Activated naive CD8-positive, alpha-beta T cell treated with anti-CD3 and anti-CD28 coated beads, Interleukin-2, amount 50 U/mL, for 24 hours (primary cell): ENCODE results near the gene NDFIP2.

Experiments used
- ATAC-seq: fragments of 150-1000 bp; cut with Tn5 transposase; one replicate; pipeline ENCODE4 v1.10.0; 2021
- DNase-seq: peaks from one replicate; pipeline ENCODE4 v3.0.0; 2021
- H3K27ac Mint-ChIP-seq: one replicate; pipeline ENCODE4 v1.8.0; 2021; ENCODE audit warnings: mild to moderate bottlenecking, mixed read lengths
- H3K27me3 Mint-ChIP-seq: one replicate; pipeline ENCODE4 v1.8.0; 2021; ENCODE audit warnings: mixed read lengths
- H3K36me3 Mint-ChIP-seq: one replicate; pipeline ENCODE4 v1.8.0; 2021; ENCODE audit warnings: low read depth, mixed read lengths
- H3K4me1 Mint-ChIP-seq: one replicate; pipeline ENCODE4 v1.8.0; 2021; ENCODE audit warnings: mixed read lengths
- H3K4me3 Mint-ChIP-seq: one replicate; pipeline ENCODE4 v1.8.0; 2021; ENCODE audit warnings: mild to moderate bottlenecking, moderate library complexity, mixed read lengths
- H3K9me3 Mint-ChIP-seq: one replicate; pipeline ENCODE4 v1.8.0; 2021; ENCODE audit warnings: mixed read lengths

The NDFIP2 gene

GRCh38 chr13:79496188-79496587 lies 15.2 kb downstream of the NDFIP2 start:
- no peak overlapping the region for H3K4me3 Mint-ChIP-seq
- DNase-seq (no peak), ATAC-seq (no peak)
- no peaks in the 10 kb centered on the region for H3K27me3 Mint-ChIP-seq
- peaks cover 10% of the 10 kb centered on the region for H3K9me3 Mint-ChIP-seq
- H3K27ac Mint-ChIP-seq: no peak overlapping the region
- H3K4me1 Mint-ChIP-seq: peaks cover 81% of the 10 kb centered on the region
- peaks cover 25% of the 10 kb centered on the region for H3K36me3 Mint-ChIP-seq

- peaks cover 10% of the 10 kb centered on the region for H3K9me3 Mint-ChIP-seq
- no peak overlapping the region for H3K27ac Mint-ChIP-seq
- peaks cover 81% of the 10 kb centered on the region for H3K4me1 Mint-ChIP-seq
- DNase-seq: no peak
- ATAC-seq: no peak
- H3K36me3 Mint-ChIP-seq: peaks cover 24% of the 10 kb centered on the region
- no peak overlapping the region for H3K4me3 Mint-ChIP-seq
- no peaks in the 10 kb centered on the region for H3K27me3 Mint-ChIP-seq
Observed at GRCh38 chr13:79497064-79497463, 16.1 kb downstream of the NDFIP2 start.

- H3K27ac Mint-ChIP-seq: no peak overlapping the region
- no peaks in the 10 kb centered on the region for H3K27me3 Mint-ChIP-seq
Observed at GRCh38 chr13:79497852-79498251, 16.9 kb downstream of the NDFIP2 start.

GRCh38 chr13:79500829-79501228 lies 19.9 kb downstream of the NDFIP2 start:
- no peaks in the 10 kb centered on the region for H3K27me3 Mint-ChIP-seq
- peak overlapping the region; percentile 89 for H3K27ac Mint-ChIP-seq
- peaks cover 83% of the 10 kb centered on the region for H3K4me1 Mint-ChIP-seq
- H3K9me3 Mint-ChIP-seq: peaks cover 10% of the 10 kb centered on the region
- ATAC-seq (no peak), DNase-seq (no peak)
- H3K36me3 Mint-ChIP-seq: peaks cover 20% of the 10 kb centered on the region
- peak overlapping the region; percentile 47 for H3K4me3 Mint-ChIP-seq

More at GRCh38 chr13:79497852-79498251, 16.9 kb downstream of the NDFIP2 start:
- Mint-ChIP-seq H3K36me3 (peaks cover 22% of the 10 kb centered on the region), H3K4me3 (no peak overlapping the region), H3K4me1 (peaks cover 81% of the 10 kb centered on the region), H3K9me3 (peaks cover 10% of the 10 kb centered on the region)
- ATAC-seq: no peak
- no peak for DNase-seq

- ATAC-seq: peak; percentile 92
- no peaks in the 10 kb centered on the region for H3K27me3 Mint-ChIP-seq
- peak overlapping the region; percentile 47 for H3K4me3 Mint-ChIP-seq
- H3K27ac Mint-ChIP-seq: peak overlapping the region; percentile 89
- peaks cover 10% of the 10 kb centered on the region for H3K9me3 Mint-ChIP-seq
- H3K36me3 Mint-ChIP-seq: peaks cover 20% of the 10 kb centered on the region
- DNase-seq: no peak
- H3K4me1 Mint-ChIP-seq: peaks cover 86% of the 10 kb centered on the region
Observed at GRCh38 chr13:79501538-79502232, 20.7 kb downstream of the NDFIP2 start.

- H3K9me3 Mint-ChIP-seq: peaks cover 10% of the 10 kb centered on the region
- DNase-seq (no peak), ATAC-seq (no peak)
- H3K27ac Mint-ChIP-seq: peak overlapping the region; percentile 89
- H3K36me3 Mint-ChIP-seq: peaks cover 17% of the 10 kb centered on the region
- no peaks in the 10 kb centered on the region for H3K27me3 Mint-ChIP-seq
- peak overlapping the region; percentile 18 for H3K4me3 Mint-ChIP-seq
- peaks cover 81% of the 10 kb centered on the region for H3K4me1 Mint-ChIP-seq
Observed at GRCh38 chr13:79502859-79503468, 22.0 kb downstream of the NDFIP2 start.

- peaks cover 84% of the 10 kb centered on the region for H3K4me1 Mint-ChIP-seq
- peaks cover 17% of the 10 kb centered on the region for H3K36me3 Mint-ChIP-seq
Observed at GRCh38 chr13:79503473-79504017, 22.6 kb downstream of the NDFIP2 start.

GRCh38 chr13:79508224-79508961 lies 27.4 kb downstream of the NDFIP2 start:
- Mint-ChIP-seq H3K36me3 (peaks cover 11% of the 10 kb centered on the region), H3K27ac (no peak overlapping the region), H3K4me3 (no peak overlapping the region), H3K4me1 (peaks cover 56% of the 10 kb centered on the region), H3K27me3 (no peaks in the 10 kb centered on the region), H3K9me3 (peaks cover 3% of the 10 kb centered on the region)
- no peak for DNase-seq
- ATAC-seq: no peak

More at GRCh38 chr13:79503473-79504017, 22.6 kb downstream of the NDFIP2 start:
- DNase-seq: no peak
- no peaks in the 10 kb centered on the region for H3K27me3 Mint-ChIP-seq
- no peak overlapping the region for H3K4me3 Mint-ChIP-seq
- peak; percentile 14 for ATAC-seq
- peaks cover 8% of the 10 kb centered on the region for H3K9me3 Mint-ChIP-seq
- peak overlapping the region; percentile 89 for H3K27ac Mint-ChIP-seq

GRCh38 chr13:79511611-79512010 lies 30.7 kb downstream of the NDFIP2 start:
- Mint-ChIP-seq H3K4me3 (no peak overlapping the region), H3K27ac (no peak overlapping the region), H3K9me3 (peaks cover 3% of the 10 kb centered on the region), H3K4me1 (peaks cover 37% of the 10 kb centered on the region), H3K27me3 (no peaks in the 10 kb centered on the region), H3K36me3 (peaks cover 10% of the 10 kb centered on the region)
- no peak for ATAC-seq
- no peak for DNase-seq

GRCh38 chr13:79512950-79513349 lies 32.0 kb downstream of the NDFIP2 start:
- H3K27me3 Mint-ChIP-seq: no peaks in the 10 kb centered on the region
- H3K27ac Mint-ChIP-seq: no peak overlapping the region
- peaks cover 3% of the 10 kb centered on the region for H3K9me3 Mint-ChIP-seq
- DNase-seq (no peak), ATAC-seq (no peak)
- H3K4me1 Mint-ChIP-seq: peaks cover 35% of the 10 kb centered on the region
- no peak overlapping the region for H3K4me3 Mint-ChIP-seq
- peaks cover 10% of the 10 kb centered on the region for H3K36me3 Mint-ChIP-seq

GRCh38 chr13:79516595-79516994 lies 35.6 kb downstream of the NDFIP2 start:
- no peaks in the 10 kb centered on the region for H3K9me3 Mint-ChIP-seq
- no peaks in the 10 kb centered on the region for H3K27me3 Mint-ChIP-seq
- no peak overlapping the region for H3K27ac Mint-ChIP-seq
- H3K4me1 Mint-ChIP-seq: peaks cover 33% of the 10 kb centered on the region
- H3K36me3 Mint-ChIP-seq: peaks cover 5% of the 10 kb centered on the region
- no peak overlapping the region for H3K4me3 Mint-ChIP-seq
- ATAC-seq (no peak), DNase-seq (no peak)

- DNase-seq: no peak
- no peak overlapping the region for H3K4me3 Mint-ChIP-seq
- H3K27ac Mint-ChIP-seq: no peak overlapping the region
- ATAC-seq: no peak
- no peaks in the 10 kb centered on the region for H3K27me3 Mint-ChIP-seq
- H3K4me1 Mint-ChIP-seq: peaks cover 24% of the 10 kb centered on the region
- no peaks in the 10 kb centered on the region for H3K9me3 Mint-ChIP-seq
- peaks cover 14% of the 10 kb centered on the region for H3K36me3 Mint-ChIP-seq
Observed at GRCh38 chr13:79519255-79519654, 38.3 kb downstream of the NDFIP2 start.

GRCh38 chr13:79522583-79522982 lies 41.6 kb downstream of the NDFIP2 start:
- Mint-ChIP-seq H3K27me3 (no peaks in the 10 kb centered on the region), H3K27ac (peak overlapping the region; percentile 71), H3K36me3 (peaks cover 14% of the 10 kb centered on the region), H3K4me3 (peak overlapping the region; percentile 28), H3K9me3 (no peaks in the 10 kb centered on the region), H3K4me1 (peaks cover 18% of the 10 kb centered on the region)
- DNase-seq: peak; percentile 14
- ATAC-seq: peak; percentile 93

- DNase-seq (no peak), ATAC-seq (peak; percentile 25)
- Mint-ChIP-seq H3K9me3 (no peaks in the 10 kb centered on the region), H3K4me3 (no peak overlapping the region), H3K27ac (no peak overlapping the region), H3K27me3 (no peaks in the 10 kb centered on the region), H3K4me1 (peaks cover 9% of the 10 kb centered on the region), H3K36me3 (peaks cover 11% of the 10 kb centered on the region)
Observed at GRCh38 chr13:79525064-79525857, 44.3 kb downstream of the NDFIP2 start.
